Measurements from ENCODE around the gene ARIH2. TPM values are rescaled to one million over a fixed set of nuclear protein-coding genes. Genes with fewer than 3 reads are reported as not detected.

Gene ARIH2
- total and polyA plus RNA-seq, 2 experiments from 2014 or later, result 78.1 to 116 TPM

DNA sequence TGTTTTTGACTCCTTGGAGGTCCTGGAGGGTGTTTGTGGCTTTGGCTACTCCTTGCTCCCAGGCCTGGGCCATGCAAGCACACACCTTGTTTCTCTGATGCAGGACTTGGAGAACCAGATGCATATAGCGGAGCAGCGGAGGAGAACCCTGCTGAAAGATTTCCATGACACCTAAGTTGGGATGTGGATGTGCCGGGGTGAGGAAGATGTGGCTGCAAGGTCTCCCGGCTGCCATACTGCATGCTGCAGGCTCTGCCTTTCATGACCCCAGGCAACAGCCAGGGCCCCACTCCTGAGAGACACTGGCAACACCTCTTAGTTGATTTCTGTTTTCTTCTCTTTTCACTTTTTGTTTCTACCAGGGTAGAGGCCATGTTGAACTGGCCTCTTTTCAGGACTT is 64.5 kb downstream of the ARIH2 start:
- Histone ChIP-seq H3K27ac (peak overlapping the region; percentile 57), H3K27me3 (no peaks in the 10 kb centered on the region), H3K4me1 (ENCODE audit: low read depth) (no peaks in the 10 kb centered on the region), H3K9me3 (ENCODE audit: low read depth) (no peaks in the 10 kb centered on the region), H3K4me3 (no peak overlapping the region), H3K36me3 (peaks cover 36% of the 10 kb centered on the region)
- DNase-seq (ENCODE audit: low read depth in 1 of 2, low spot score in 1 of 2), result no peak
- TF ChIP-seq, protein P1, sequence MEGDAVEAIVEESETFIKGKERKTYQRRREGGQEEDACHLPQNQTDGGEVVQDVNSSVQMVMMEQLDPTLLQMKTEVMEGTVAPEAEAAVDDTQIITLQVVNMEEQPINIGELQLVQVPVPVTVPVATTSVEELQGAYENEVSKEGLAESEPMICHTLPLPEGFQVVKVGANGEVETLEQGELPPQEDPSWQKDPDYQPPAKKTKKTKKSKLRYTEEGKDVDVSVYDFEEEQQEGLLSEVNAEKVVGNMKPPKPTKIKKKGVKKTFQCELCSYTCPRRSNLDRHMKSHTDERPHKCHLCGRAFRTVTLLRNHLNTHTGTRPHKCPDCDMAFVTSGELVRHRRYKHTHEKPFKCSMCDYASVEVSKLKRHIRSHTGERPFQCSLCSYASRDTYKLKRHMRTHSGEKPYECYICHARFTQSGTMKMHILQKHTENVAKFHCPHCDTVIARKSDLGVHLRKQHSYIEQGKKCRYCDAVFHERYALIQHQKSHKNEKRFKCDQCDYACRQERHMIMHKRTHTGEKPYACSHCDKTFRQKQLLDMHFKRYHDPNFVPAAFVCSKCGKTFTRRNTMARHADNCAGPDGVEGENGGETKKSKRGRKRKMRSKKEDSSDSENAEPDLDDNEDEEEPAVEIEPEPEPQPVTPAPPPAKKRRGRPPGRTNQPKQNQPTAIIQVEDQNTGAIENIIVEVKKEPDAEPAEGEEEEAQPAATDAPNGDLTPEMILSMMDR (IDR thresholded peaks at IDR 0.05; ENCODE audit: low read depth, low read length), result no peak

GRCh38 chr3:48984663-48985062 is 66.0 kb downstream of the ARIH2 start:
- Histone ChIP-seq H3K36me3 (peaks cover 27% of the 10 kb centered on the region), H3K4me3 (no peak overlapping the region), H3K9me3 (ENCODE audit: low read depth) (no peaks in the 10 kb centered on the region), H3K4me1 (ENCODE audit: low read depth) (peaks cover 4% of the 10 kb centered on the region), H3K27ac (peak overlapping the region; percentile 17), H3K27me3 (no peaks in the 10 kb centered on the region)
- TF ChIP-seq, protein P1 (IDR thresholded peaks at IDR 0.05; ENCODE audit: low read depth, low read length), result no peak
- DNase-seq (ENCODE audit: low read depth in 1 of 2, low spot score in 1 of 2), result no peak

DNA sequence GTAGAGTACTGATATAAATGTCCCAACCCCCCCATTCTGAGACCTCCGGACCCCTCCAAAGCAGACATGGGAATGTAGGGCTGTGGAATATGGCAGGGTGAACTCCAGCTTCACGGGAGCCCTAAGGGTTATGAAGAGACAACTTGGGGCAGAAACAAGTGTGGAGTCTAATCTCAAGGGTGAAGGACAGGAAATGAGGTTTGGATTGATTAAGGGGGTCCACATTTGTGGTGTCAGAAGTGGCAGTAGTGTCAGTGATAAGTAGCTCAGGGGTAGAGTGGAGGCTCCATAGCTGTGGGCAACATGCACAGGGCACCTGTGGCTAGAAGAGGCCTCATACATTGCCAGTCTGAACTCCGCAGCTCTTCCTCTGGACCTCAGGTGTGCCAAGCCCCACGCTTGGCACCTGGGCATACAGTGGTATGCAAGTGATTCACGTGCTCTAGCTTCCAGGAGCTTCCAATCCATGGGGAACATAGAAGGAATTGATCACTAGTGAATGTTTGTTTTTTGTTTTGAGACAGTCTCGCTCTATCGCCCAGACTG is 67.3 kb downstream of the ARIH2 start:
- peak overlapping the region; percentile 39 for H3K27ac ChIP-seq
- H3K9me3 ChIP-seq (ENCODE audit: low read depth), result no peaks in the 10 kb centered on the region
- TF ChIP-seq, protein P1 (IDR thresholded peaks at IDR 0.05; ENCODE audit: low read depth, low read length), result no peak

DNA sequence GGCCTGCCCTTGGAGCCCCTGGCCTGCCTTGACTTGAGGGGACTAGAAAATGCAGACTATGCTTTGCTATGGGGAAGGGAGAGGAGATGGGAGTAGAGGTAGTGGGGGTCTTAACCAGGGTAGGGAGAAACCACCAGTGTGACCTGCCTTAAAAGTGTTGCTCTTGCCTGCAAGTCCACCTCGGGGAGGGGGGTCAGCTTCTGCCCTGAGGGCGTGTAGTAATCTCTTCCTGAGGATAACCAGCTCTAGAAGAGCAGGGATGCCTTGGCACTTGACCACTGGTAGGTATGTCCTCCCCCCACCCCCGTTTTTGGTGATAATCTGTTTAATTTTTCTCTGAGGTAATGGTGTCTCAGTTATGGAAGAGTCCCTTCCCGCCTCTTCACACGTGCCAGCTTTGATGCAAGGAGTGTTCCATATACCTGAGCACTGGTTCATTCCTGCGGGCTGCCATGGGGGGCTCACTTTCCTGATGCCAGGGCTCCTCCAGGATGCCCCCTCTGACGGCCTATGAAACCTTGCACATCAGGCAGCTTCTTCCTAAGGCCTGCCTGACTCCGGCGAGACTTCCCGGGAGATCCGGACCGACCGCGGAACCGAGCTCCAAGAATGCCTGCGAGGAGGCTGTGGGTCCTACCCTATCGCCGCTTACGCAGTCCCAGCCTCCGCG is 70.6 kb downstream of the ARIH2 start:
- Histone ChIP-seq H3K27ac (peak overlapping the region; percentile 86), H3K27me3 (no peaks in the 10 kb centered on the region), H3K36me3 (no peaks in the 10 kb centered on the region), H3K4me3 (peak overlapping the region; percentile 46), H3K9me3 (ENCODE audit: low read depth) (no peaks in the 10 kb centered on the region), H3K4me1 (ENCODE audit: low read depth) (peaks cover 11% of the 10 kb centered on the region)
- TF ChIP-seq, protein P1 (IDR thresholded peaks at IDR 0.05; ENCODE audit: low read depth, low read length), result no peak
- no peak for DNase-seq (ENCODE audit: low read depth in 1 of 2, low spot score in 1 of 2)

More for the DNA sequence above, 67.3 kb downstream of the ARIH2 start:
- Histone ChIP-seq H3K4me1 (ENCODE audit: low read depth) (peaks cover 7% of the 10 kb centered on the region), H3K36me3 (peaks cover 19% of the 10 kb centered on the region), H3K4me3 (no peak overlapping the region), H3K27me3 (no peaks in the 10 kb centered on the region)
- DNase-seq (ENCODE audit: low read depth in 1 of 2, low spot score in 1 of 2), result no peak

GRCh38 chr3:48989796-48990635 is 71.4 kb downstream of the ARIH2 start, which contains the start of gene P4HTM:
P4HTM (plus strand) TSS chr3:48990241; CDS start chr3:48990257, 16 bp downstream.
- peak within 1 kb of the TSS; percentile 86 for H3K27ac ChIP-seq
- TF ChIP-seq, protein P1 (IDR thresholded peaks at IDR 0.05; ENCODE audit: low read depth, low read length), result peak; percentile 60
- peak within 1 kb of the TSS; percentile 46 for H3K4me3 ChIP-seq
- no peaks in the 10 kb centered on the region for H3K27me3 ChIP-seq
- no peaks in the 10 kb centered on the region for H3K36me3 ChIP-seq
- H3K9me3 ChIP-seq (ENCODE audit: low read depth), result no peaks in the 10 kb centered on the region
- H3K4me1 ChIP-seq (ENCODE audit: low read depth), result peaks cover 11% of the 10 kb centered on the region
- peak; percentile 77 to 97 for DNase-seq (ENCODE audit: low read depth in 1 of 2, low spot score in 1 of 2)
